ENCODE results near the gene PRKAR2A. TPM values are rescaled to one million over a fixed set of nuclear protein-coding genes. Genes with fewer than 3 reads are reported as not detected.

Gene PRKAR2A
- total RNA-seq, 4 donors from 2014 or later: 62.2 to 97.1 (median 80.2) TPM

DNA sequence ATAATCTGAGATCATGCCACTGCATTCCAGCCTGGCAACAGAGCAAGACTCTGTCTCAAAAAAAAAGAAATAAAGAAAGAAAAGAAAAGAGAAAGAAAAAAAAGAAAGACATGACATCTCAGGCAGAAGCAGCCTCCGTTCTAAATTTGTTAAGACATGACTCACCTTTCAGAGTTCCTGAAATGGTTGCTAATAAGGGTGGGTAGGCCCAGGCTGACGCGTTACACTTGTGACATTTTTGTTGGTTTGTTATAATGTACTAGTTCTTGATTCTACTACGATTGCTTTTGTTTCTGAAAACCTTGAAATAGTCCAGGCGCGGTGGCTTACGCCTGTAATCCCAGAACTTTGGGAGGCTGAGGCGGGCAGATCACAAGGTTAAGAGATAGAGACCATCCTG is 30.0 kb upstream of the PRKAR2A start:
- intact Hi-C loops (cut with DNase I; ENCODE audit: low total_unique reads) (no loop called here), in situ Hi-C loops (cut with MboI; ENCODE audit: low sequenced_read_pairs in 4 of 4) (no loop called here)
- no peaks in the 10 kb centered on the region for H3K9me3 ChIP-seq
- TF ChIP-seq, protein P1, sequence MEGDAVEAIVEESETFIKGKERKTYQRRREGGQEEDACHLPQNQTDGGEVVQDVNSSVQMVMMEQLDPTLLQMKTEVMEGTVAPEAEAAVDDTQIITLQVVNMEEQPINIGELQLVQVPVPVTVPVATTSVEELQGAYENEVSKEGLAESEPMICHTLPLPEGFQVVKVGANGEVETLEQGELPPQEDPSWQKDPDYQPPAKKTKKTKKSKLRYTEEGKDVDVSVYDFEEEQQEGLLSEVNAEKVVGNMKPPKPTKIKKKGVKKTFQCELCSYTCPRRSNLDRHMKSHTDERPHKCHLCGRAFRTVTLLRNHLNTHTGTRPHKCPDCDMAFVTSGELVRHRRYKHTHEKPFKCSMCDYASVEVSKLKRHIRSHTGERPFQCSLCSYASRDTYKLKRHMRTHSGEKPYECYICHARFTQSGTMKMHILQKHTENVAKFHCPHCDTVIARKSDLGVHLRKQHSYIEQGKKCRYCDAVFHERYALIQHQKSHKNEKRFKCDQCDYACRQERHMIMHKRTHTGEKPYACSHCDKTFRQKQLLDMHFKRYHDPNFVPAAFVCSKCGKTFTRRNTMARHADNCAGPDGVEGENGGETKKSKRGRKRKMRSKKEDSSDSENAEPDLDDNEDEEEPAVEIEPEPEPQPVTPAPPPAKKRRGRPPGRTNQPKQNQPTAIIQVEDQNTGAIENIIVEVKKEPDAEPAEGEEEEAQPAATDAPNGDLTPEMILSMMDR (IDR thresholded peaks at IDR 0.05 in 4 of 5, conservative IDR thresholded peaks at IDR 0.05 in 1 of 5): no peak
- TF ChIP-seq POLR2A (IDR thresholded peaks at IDR 0.05): no peak
- no peaks in the 10 kb centered on the region for H3K27me3 ChIP-seq
- H3K36me3 ChIP-seq: peaks cover 0 to 21% of the 10 kb centered on the region in 2 donors
- no peak for DNase-seq
- H3K4me1 ChIP-seq: peaks cover 17 to 18% of the 10 kb centered on the region in 2 donors
- H3K27ac ChIP-seq: no peak overlapping the region
- H3K4me3 ChIP-seq: no peak overlapping the region
- no peak for ATAC-seq

DNA sequence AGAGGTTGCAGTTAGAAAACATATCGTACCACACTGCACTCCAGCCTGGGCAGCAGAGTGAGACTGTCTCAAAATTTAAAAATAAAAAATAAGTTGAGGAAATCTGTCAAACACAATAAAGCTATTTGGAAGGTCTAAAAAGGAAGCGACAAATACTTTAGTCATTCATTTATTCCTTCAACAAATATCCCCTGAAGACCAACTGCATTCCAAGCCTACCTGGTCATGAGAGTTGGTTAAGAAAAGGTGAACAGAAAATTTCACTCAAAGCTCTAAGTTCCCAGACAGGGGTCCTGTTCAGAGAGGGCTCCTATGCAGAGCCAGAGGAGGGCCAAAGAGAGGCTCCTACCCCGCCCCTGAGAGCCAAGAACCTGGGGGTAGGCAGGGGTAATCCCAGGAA is 15.4 kb upstream of the PRKAR2A start:
- no peak for ATAC-seq
- TF ChIP-seq POLR2A (IDR thresholded peaks at IDR 0.05): no peak
- TF ChIP-seq, protein P1 (IDR thresholded peaks at IDR 0.05 in 4 of 5, conservative IDR thresholded peaks at IDR 0.05 in 1 of 5): no peak
- in situ Hi-C loops (cut with MboI; ENCODE audit: low sequenced_read_pairs in 4 of 4) (no loop called here), intact Hi-C loops (cut with DNase I; ENCODE audit: low total_unique reads) (no loop called here)
- peaks cover 18 to 19% of the 10 kb centered on the region in 2 donors for H3K4me1 ChIP-seq
- H3K9me3 ChIP-seq: no peaks in the 10 kb centered on the region
- no peaks in the 10 kb centered on the region for H3K27me3 ChIP-seq
- no peak for DNase-seq
- peaks cover 0 to 16% of the 10 kb centered on the region in 2 donors for H3K36me3 ChIP-seq
- no peak overlapping the region for H3K4me3 ChIP-seq
- H3K27ac ChIP-seq: no peak overlapping the region

DNA sequence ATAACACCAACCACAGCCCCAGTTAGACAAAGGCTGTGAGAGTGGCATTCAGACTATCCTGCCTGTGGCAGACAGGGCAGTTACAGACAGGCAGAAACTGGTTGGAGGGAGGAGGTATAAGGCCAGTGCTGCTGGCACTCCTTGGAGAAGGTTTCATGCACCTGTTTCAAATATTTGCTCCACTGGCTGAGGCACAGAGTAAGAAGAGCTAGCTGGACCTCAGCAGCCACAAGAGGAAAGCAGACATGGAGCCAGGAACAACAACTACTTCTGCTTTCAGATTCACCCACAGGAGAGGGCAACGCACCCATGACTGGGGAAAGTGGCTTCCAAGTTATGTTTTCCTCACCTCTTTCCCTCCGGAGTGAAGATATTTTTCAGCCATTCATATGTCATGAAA is 11.5 kb upstream of the PRKAR2A start:
- TF ChIP-seq POLR2A (IDR thresholded peaks at IDR 0.05): no peak
- TF ChIP-seq, protein P1 (IDR thresholded peaks at IDR 0.05 in 4 of 5, conservative IDR thresholded peaks at IDR 0.05 in 1 of 5): no peak
- no peaks in the 10 kb centered on the region for H3K27me3 ChIP-seq
- no peak overlapping the region for H3K4me3 ChIP-seq
- H3K4me1 ChIP-seq: peaks cover 31 to 40% of the 10 kb centered on the region in 2 donors
- no peaks in the 10 kb centered on the region for H3K9me3 ChIP-seq
- peak overlapping the region; percentile 76 to 91 (median 86) for H3K27ac ChIP-seq
- intact Hi-C loops (cut with DNase I; ENCODE audit: low total_unique reads) (no loop called here), in situ Hi-C loops (cut with MboI; ENCODE audit: low sequenced_read_pairs in 4 of 4) (no loop called here)
- DNase-seq (peak; percentile 48 to 82), ATAC-seq (peak; percentile 98 to 99)
- peaks cover 0 to 16% of the 10 kb centered on the region in 2 donors for H3K36me3 ChIP-seq

DNA sequence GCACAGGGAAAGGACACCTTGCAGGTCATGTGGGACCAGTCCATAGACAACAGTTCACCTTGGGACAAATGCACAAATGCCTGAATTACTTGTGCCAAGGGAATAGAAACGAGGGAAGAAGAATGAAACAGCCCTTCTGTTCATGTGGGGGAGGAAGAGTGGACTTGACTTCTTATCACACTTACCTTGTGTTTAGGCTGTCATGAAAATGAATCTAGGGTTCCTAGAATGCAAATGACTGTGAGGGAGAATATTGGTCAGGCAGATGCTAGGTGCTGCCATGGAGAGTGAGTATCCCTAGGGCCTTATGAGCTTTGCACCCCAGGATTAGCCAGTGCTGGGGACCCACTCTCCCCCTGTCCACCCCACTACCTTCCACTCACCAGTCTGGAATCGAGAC is 11.0 kb upstream of the PRKAR2A start:
- TF ChIP-seq POLR2A (IDR thresholded peaks at IDR 0.05): no peak
- TF ChIP-seq, protein P1 (IDR thresholded peaks at IDR 0.05 in 4 of 5, conservative IDR thresholded peaks at IDR 0.05 in 1 of 5): no peak
- no peak for DNase-seq
- Histone ChIP-seq H3K4me1 (peaks cover 36 to 45% of the 10 kb centered on the region in 2 donors), H3K9me3 (no peaks in the 10 kb centered on the region), H3K27me3 (no peaks in the 10 kb centered on the region), H3K27ac (peak overlapping the region; percentile 76 to 91 (median 86)), H3K36me3 (peaks cover 0 to 16% of the 10 kb centered on the region in 2 donors), H3K4me3 (no peak overlapping the region)
- intact Hi-C loops (cut with DNase I; ENCODE audit: low total_unique reads): no loop called here
- in situ Hi-C loops (cut with MboI; ENCODE audit: low sequenced_read_pairs in 4 of 4): no loop called here
- ATAC-seq: peak; percentile 3 to 4

DNA sequence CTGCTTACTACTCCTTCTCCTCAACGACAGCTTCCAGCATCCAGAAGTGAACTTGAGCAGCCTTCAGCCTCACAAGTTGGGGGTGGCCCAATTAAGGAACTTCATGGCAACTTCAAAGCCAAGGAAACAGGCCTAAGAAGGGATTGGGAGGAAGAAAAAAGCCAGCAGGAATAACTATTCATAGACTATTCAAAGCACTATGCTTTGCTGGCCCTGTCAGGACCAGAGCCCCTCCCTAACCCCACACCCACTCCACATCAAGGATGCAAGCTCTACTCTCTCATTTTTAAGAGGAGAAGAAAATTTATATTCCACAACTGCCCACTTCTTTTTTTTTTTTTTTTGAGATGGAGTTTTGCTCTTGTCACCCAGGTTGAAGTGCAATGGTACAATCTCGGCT is 10.0 kb upstream of the PRKAR2A start:
- no peak for TF ChIP-seq POLR2A (IDR thresholded peaks at IDR 0.05)
- TF ChIP-seq, protein P1 (IDR thresholded peaks at IDR 0.05 in 4 of 5, conservative IDR thresholded peaks at IDR 0.05 in 1 of 5): no peak
- intact Hi-C loops (cut with DNase I; ENCODE audit: low total_unique reads) (no loop called here), in situ Hi-C loops (cut with MboI; ENCODE audit: low sequenced_read_pairs in 4 of 4) (no loop called here)
- H3K27ac ChIP-seq: peak overlapping the region in 1 of 4 donors; percentile 90
- H3K4me3 ChIP-seq: no peak overlapping the region
- no peak for ATAC-seq
- no peaks in the 10 kb centered on the region for H3K9me3 ChIP-seq
- H3K36me3 ChIP-seq: peaks cover 0 to 14% of the 10 kb centered on the region in 2 donors
- DNase-seq: no peak
- H3K27me3 ChIP-seq: no peaks in the 10 kb centered on the region
- H3K4me1 ChIP-seq: peaks cover 42 to 50% of the 10 kb centered on the region in 2 donors

All from gastrocnemius medialis (tissue), 4 donors.